H9 (cell line): Measurements from ENCODE around the gene FN1. TPM values are rescaled to one million over a fixed set of nuclear protein-coding genes. Genes with fewer than 3 reads are reported as not detected.

Experiments used
- DNase-seq: peaks from one replicate; pipeline ENCODE4 v3.0.0-alpha.2; 2017
- H2AFZ ChIP-seq: one replicate; pipeline ENCODE4 v1.6.1; 2013; ENCODE audit warnings: mild to moderate bottlenecking, low read length, control low read depth, moderate library complexity
- H2AK5ac ChIP-seq: 2 replicates; pipeline ENCODE4 v1.6.1; 2013; ENCODE audit warnings: low read length, control low read depth, mixed read lengths; ENCODE audit not compliant: insufficient read length
- H2BK120ac ChIP-seq: one replicate; pipeline ENCODE4 v1.6.1; 2013; ENCODE audit warnings: low read depth, mild to moderate bottlenecking, low read length, control low read depth, inconsistent platforms; ENCODE audit not compliant: poor library complexity, severe bottlenecking
- H2BK12ac ChIP-seq: 2 replicates; pipeline ENCODE4 v1.6.1; 2013; ENCODE audit warnings: low read length, control low read depth, mixed read lengths, low read depth; ENCODE audit not compliant: insufficient read length
- H2BK15ac ChIP-seq: 2 replicates; pipeline ENCODE4 v1.6.1; 2013; ENCODE audit warnings: low read depth, low read length, control low read depth
- H2BK20ac ChIP-seq: one replicate; pipeline ENCODE4 v1.6.1; 2013; ENCODE audit warnings: low read depth, mild to moderate bottlenecking, low read length, control low read depth, inconsistent platforms; ENCODE audit not compliant: poor library complexity, severe bottlenecking
- H2BK5ac ChIP-seq: 2 replicates; pipeline ENCODE4 v1.6.1; 2013; ENCODE audit warnings: low read length, control low read depth, mixed read lengths; ENCODE audit not compliant: insufficient read length
- H3K14ac ChIP-seq: 2 replicates; pipeline ENCODE4 v1.6.1; 2013; ENCODE audit warnings: low read length, control low read depth; ENCODE audit not compliant: insufficient read depth
- H3K18ac ChIP-seq: 2 replicates; pipeline ENCODE4 v1.6.1; 2013; ENCODE audit warnings: low read depth, mild to moderate bottlenecking, mixed read lengths, low read length, control low read depth; ENCODE audit not compliant: insufficient read length
- H3K23ac ChIP-seq: 2 replicates; pipeline ENCODE4 v1.6.1; 2013; ENCODE audit warnings: low read length, control low read depth, mixed read lengths, low read depth; ENCODE audit not compliant: insufficient read length
- H3K23me2 ChIP-seq: 2 replicates; pipeline ENCODE4 v1.6.1; 2013; ENCODE audit warnings: low read depth, mild to moderate bottlenecking, mixed read lengths, low read length, control low read depth; ENCODE audit not compliant: insufficient read length, poor library complexity, severe bottlenecking
- H3K27ac ChIP-seq: 2 replicates; pipeline ENCODE4 v1.5.1; 2013; ENCODE audit warnings: low read length, control low read depth, mixed read lengths, low read depth; ENCODE audit not compliant: insufficient read length
- H3K27me3 ChIP-seq: 2 replicates; pipeline ENCODE4 v1.6.1; 2013; ENCODE audit warnings: low read length, control low read depth, inconsistent platforms; ENCODE audit not compliant: insufficient read depth
- H3K4ac ChIP-seq: 2 replicates; pipeline ENCODE4 v1.6.1; 2013; ENCODE audit warnings: low read depth, mild to moderate bottlenecking, control low read depth, inconsistent platforms, low read length, moderate library complexity
- H3K4me1 ChIP-seq: 2 replicates; pipeline ENCODE4 v1.6.1; 2013; ENCODE audit warnings: low read length, control low read depth, inconsistent platforms; ENCODE audit not compliant: insufficient read depth
- H3K4me2 ChIP-seq: 2 replicates; pipeline ENCODE4 v1.6.1; 2013; ENCODE audit warnings: low read length, control low read depth, mixed read lengths; ENCODE audit not compliant: insufficient read length, insufficient read depth
- H3K56ac ChIP-seq: 2 replicates; pipeline ENCODE4 v1.6.1; 2013; ENCODE audit warnings: low read depth, mild to moderate bottlenecking, mixed read lengths, low read length, control low read depth; ENCODE audit not compliant: insufficient read length
- H3K79me1 ChIP-seq: 2 replicates; pipeline ENCODE4 v1.6.1; 2013; ENCODE audit warnings: low read depth, mild to moderate bottlenecking, moderate library complexity, low read length, control low read depth, inconsistent platforms; ENCODE audit not compliant: insufficient read depth, poor library complexity, severe bottlenecking
- H3K79me2 ChIP-seq: 2 replicates; pipeline ENCODE4 v1.6.1; 2013; ENCODE audit warnings: low read length, control low read depth, inconsistent platforms; ENCODE audit not compliant: insufficient read depth
- H3K9ac ChIP-seq: 2 replicates; pipeline ENCODE4 v1.6.1; 2013; ENCODE audit warnings: low read length, control low read depth, mixed read lengths; ENCODE audit not compliant: insufficient read length; ENCODE audit errors: extremely low read depth
- H3K9me3 ChIP-seq: one replicate; pipeline ENCODE4 v1.6.1; 2013; ENCODE audit warnings: low read depth, low read length, inconsistent platforms; ENCODE audit not compliant: control insufficient read depth
- H3T11ph ChIP-seq: one replicate; pipeline ENCODE4 v1.6.1; 2013; ENCODE audit warnings: mild to moderate bottlenecking, low read length, control low read depth, inconsistent platforms
- H4K20me1 ChIP-seq: one replicate; pipeline ENCODE4 v1.6.1; 2013; ENCODE audit not compliant: control insufficient read depth, insufficient read length, insufficient read depth
- H4K5ac ChIP-seq: 2 replicates; pipeline ENCODE4 v1.6.1; 2013; ENCODE audit warnings: low read depth, mild to moderate bottlenecking, mixed read lengths, low read length, control low read depth; ENCODE audit not compliant: insufficient read length
- H4K8ac ChIP-seq: replicated peaks from 2 replicates; pipeline ENCODE4 v1.6.1; 2013; ENCODE audit warnings: low read length, control low read depth, mixed read lengths, low read depth; ENCODE audit not compliant: insufficient read length
- H4K91ac ChIP-seq: 2 replicates; pipeline ENCODE4 v1.6.1; 2013; ENCODE audit warnings: low read depth, mild to moderate bottlenecking, moderate library complexity, mixed read lengths, low read length, control low read depth; ENCODE audit not compliant: insufficient read length
- H3K27ac Mint-ChIP-seq, 3 experiments: 2 replicates in 2 of 3; 3 replicates in 1 of 3; pipeline ENCODE4 v1.8.0; 2020 to 2021; ENCODE audit warnings: mixed read lengths in 3 of 3, mild to moderate bottlenecking in 1 of 3, moderate library complexity in 1 of 3
- H3K27me3 Mint-ChIP-seq: 2 replicates; pipeline ENCODE4 v1.8.0; 2021; ENCODE audit warnings: low read depth, mild to moderate bottlenecking, moderate library complexity, mixed read lengths
- H3K36me3 Mint-ChIP-seq, 3 experiments: 2 replicates in 2 of 3; 3 replicates in 1 of 3; pipeline ENCODE4 v1.8.0; 2020 to 2021; ENCODE audit warnings: low read depth in 3 of 3, mixed read lengths in 3 of 3; ENCODE audit not compliant: insufficient read depth in 1 of 3
- H3K4me1 Mint-ChIP-seq, 2 experiments: 2 replicates each; pipeline ENCODE4 v1.8.0; 2020; ENCODE audit warnings: mixed read lengths in 2 of 2
- H3K4me3 Mint-ChIP-seq, 2 experiments: 2 replicates in 1 of 2; 3 replicates in 1 of 2; pipeline ENCODE4 v1.8.0; 2020 to 2021; ENCODE audit warnings: mild to moderate bottlenecking in 2 of 2, mixed read lengths in 2 of 2, moderate library complexity in 1 of 2
- H3K9me3 Mint-ChIP-seq, 2 experiments: 2 replicates in 1 of 2; 3 replicates in 1 of 2; pipeline ENCODE4 v1.8.0; 2020; ENCODE audit warnings: mild to moderate bottlenecking in 2 of 2, mixed read lengths in 2 of 2, moderate library complexity in 1 of 2
- total RNA-seq: library from RNA; stranded (reverse); gene quantifications from 2 replicates; pipeline ENCODE4 v1.2.1, GENCODE V29; 2021
- TF ChIP-seq, protein P1 (sequence below): fragments of 200-600 bp; sonication (generic); conservative IDR thresholded peaks from 3 replicates; pipeline ENCODE4 v1.8.0; 2021; ENCODE audit warnings: antibody characterized with exemption, mild to moderate bottlenecking

FN1 gene
- total RNA-seq, 1 experiment from 2014 or later: 56.0 TPM

DNA sequence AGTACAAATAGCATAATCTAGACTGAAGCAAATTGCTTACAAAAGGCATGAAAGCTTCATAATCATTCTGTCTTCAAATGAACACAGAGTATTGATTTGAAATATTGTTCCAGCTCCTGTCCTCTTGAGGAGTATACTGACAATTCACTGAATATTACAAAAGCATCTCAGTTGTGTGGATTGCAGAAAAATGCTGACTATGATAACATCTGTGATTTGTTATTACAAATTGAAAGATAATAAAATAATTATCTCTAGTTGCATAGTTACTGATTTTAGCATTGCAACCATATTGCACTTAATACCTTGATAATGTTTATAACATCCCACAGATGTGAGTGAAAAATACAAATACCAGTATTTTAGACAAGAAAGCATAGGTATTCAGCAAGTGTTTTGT, 49.2 kb upstream of the FN1 start:
- Histone ChIP-seq H3K9me3 (no peaks in the 10 kb centered on the region), H2AK5ac (no peak overlapping the region), H3K23ac (no peak overlapping the region), H3K9ac (no peak overlapping the region), H3K4me1 (no peaks in the 10 kb centered on the region), H2BK5ac (no peak overlapping the region), H4K91ac (no peak overlapping the region), H3K79me2 (no peaks in the 10 kb centered on the region), H3K56ac (no peak overlapping the region), H3K4ac (no peak overlapping the region), H2BK12ac (no peak overlapping the region), H2AFZ (no peak overlapping the region), H3K23me2 (no peaks in the 10 kb centered on the region), H3K27ac (no peak overlapping the region), H2BK120ac (no peak overlapping the region), H3K27me3 (no peaks in the 10 kb centered on the region), H2BK20ac (no peak overlapping the region), H4K8ac (no peak overlapping the region), H3T11ph (no peak overlapping the region), H3K4me2 (no peak overlapping the region), H3K18ac (no peak overlapping the region), H3K79me1 (no peaks in the 10 kb centered on the region), H2BK15ac (no peak overlapping the region), H4K5ac (no peak overlapping the region), H3K14ac (no peak overlapping the region), H4K20me1 (no peaks in the 10 kb centered on the region)
- no peaks in the 10 kb centered on the region for H3K36me3 Mint-ChIP-seq
- no peaks in the 10 kb centered on the region for H3K27me3 Mint-ChIP-seq
- H3K4me1 Mint-ChIP-seq: peaks cover 1 to 5% of the 10 kb centered on the region in 2 experiments; a peak in 3 of 4 replicates
- H3K9me3 Mint-ChIP-seq: no peaks in the 10 kb centered on the region
- TF ChIP-seq, protein P1, sequence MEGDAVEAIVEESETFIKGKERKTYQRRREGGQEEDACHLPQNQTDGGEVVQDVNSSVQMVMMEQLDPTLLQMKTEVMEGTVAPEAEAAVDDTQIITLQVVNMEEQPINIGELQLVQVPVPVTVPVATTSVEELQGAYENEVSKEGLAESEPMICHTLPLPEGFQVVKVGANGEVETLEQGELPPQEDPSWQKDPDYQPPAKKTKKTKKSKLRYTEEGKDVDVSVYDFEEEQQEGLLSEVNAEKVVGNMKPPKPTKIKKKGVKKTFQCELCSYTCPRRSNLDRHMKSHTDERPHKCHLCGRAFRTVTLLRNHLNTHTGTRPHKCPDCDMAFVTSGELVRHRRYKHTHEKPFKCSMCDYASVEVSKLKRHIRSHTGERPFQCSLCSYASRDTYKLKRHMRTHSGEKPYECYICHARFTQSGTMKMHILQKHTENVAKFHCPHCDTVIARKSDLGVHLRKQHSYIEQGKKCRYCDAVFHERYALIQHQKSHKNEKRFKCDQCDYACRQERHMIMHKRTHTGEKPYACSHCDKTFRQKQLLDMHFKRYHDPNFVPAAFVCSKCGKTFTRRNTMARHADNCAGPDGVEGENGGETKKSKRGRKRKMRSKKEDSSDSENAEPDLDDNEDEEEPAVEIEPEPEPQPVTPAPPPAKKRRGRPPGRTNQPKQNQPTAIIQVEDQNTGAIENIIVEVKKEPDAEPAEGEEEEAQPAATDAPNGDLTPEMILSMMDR: no peak
- no peak for DNase-seq
- no peak overlapping the region for H3K27ac Mint-ChIP-seq
- H3K4me3 Mint-ChIP-seq: no peak overlapping the region
